Tibial artery (tissue), 4 donors: ENCODE measurements around the gene MON2.

Experiments
- DNase-seq, 2 donors: peaks; one replicate each; pipeline ENCODE4 v3.0.0-alpha.2; 2019
- H3K27ac ChIP-seq, 2 donors: fragments of 200-600 bp; sonication (generic) in 1 of 2; 1 replicate in 1 of 2; 2 replicates in 1 of 2; pipeline ENCODE4 v1.5.1; 2018 to 2019; ENCODE audit warnings: mild to moderate bottlenecking in 1 of 2
- H3K27me3 ChIP-seq, 2 donors: fragments of 200-600 bp; sonication (generic) in 1 of 2; one replicate each; pipeline versions ENCODE4 v1.5.1 to v1.6.0; 2016 to 2019
- H3K36me3 ChIP-seq, 3 donors: fragments of 200-600 bp; sonication (generic) in 2 of 3; one replicate each; pipeline ENCODE4 v1.5.1; 2016 to 2019; ENCODE audit warnings: mild to moderate bottlenecking in 2 of 3
- H3K4me1 ChIP-seq, 4 donors: fragments of 200-600 bp; sonication (generic) in 2 of 4; 1 replicate in 3 of 4; 2 replicates in 1 of 4; pipeline ENCODE4 v1.5.1; 2016 to 2019
- H3K4me3 ChIP-seq, 2 donors: fragments of 200-600 bp; sonication (generic) in 1 of 2; 1 replicate in 1 of 2; 2 replicates in 1 of 2; pipeline ENCODE4 v1.5.1; 2018 to 2019; ENCODE audit warnings: mild to moderate bottlenecking in 2 of 2
- H3K9me3 ChIP-seq, 3 donors: fragments of 200-600 bp; sonication (generic) in 1 of 3; one replicate each; pipeline ENCODE4 v1.5.1; 2016 to 2019
- CTCF ChIP-seq, 2 experiments: fragments of 200-600 bp in 1 of 2; fragments of 450-650 bp in 1 of 2; IDR thresholded peaks; one replicate each; pipeline ENCODE4 v1.5.1; 2017 to 2019; ENCODE audit warnings: antibody characterized with exemption in 2 of 2, mild to moderate bottlenecking in 1 of 2, moderate library complexity in 1 of 2
- intact Hi-C: fragments of 100-400 bp; cut with DNase I; formaldehyde crosslinking; loops from one replicate; pipeline ENCODE4 v1.15.0; 2023; ENCODE audit warnings: low total_unique reads

The MON2 gene

GRCh38 chr12:62530596-62530995, 64.0 kb downstream of the MON2 start:
- Histone ChIP-seq H3K27ac (no peak overlapping the region), H3K36me3 (peaks cover 6 to 14% (median 11%) of the 10 kb centered on the region in 3 donors), H3K27me3 (no peaks in the 10 kb centered on the region), H3K4me1 (peaks cover 0 to 10% (median 5%) of the 10 kb centered on the region in 4 donors), H3K4me3 (no peak overlapping the region), H3K9me3 (no peaks in the 10 kb centered on the region)
- TF ChIP-seq CTCF (IDR thresholded peaks at IDR 0.05): no peak
- DNase-seq: no peak
- intact Hi-C loops: no loop called here

- TF ChIP-seq CTCF (IDR thresholded peaks at IDR 0.05): no peak
- H3K36me3 ChIP-seq: peaks cover 6 to 19% (median 11%) of the 10 kb centered on the region in 3 donors
- H3K27ac ChIP-seq: no peak overlapping the region
- H3K4me1 ChIP-seq: peaks cover 0 to 23% (median 10%) of the 10 kb centered on the region in 4 donors
- no peak for DNase-seq
- H3K9me3 ChIP-seq: no peaks in the 10 kb centered on the region
- H3K4me3 ChIP-seq: no peak overlapping the region
- no peaks in the 10 kb centered on the region for H3K27me3 ChIP-seq
- intact Hi-C loops: no loop called here
Observed at GRCh38 chr12:62532333-62532732, 65.7 kb downstream of the MON2 start.

- Histone ChIP-seq H3K27me3 (no peaks in the 10 kb centered on the region), H3K36me3 (peaks cover 6 to 22% (median 11%) of the 10 kb centered on the region in 3 donors), H3K9me3 (no peaks in the 10 kb centered on the region), H3K27ac (peak overlapping the region in 1 of 2 donors; percentile 58), H3K4me1 (peaks cover 0 to 31% (median 17%) of the 10 kb centered on the region in 4 donors), H3K4me3 (no peak overlapping the region)
- no peak for DNase-seq
- intact Hi-C loops: no loop called here
- no peak for TF ChIP-seq CTCF (IDR thresholded peaks at IDR 0.05)
Observed at GRCh38 chr12:62533087-62533754, 66.6 kb downstream of the MON2 start.

- peak overlapping the region in 1 of 2 donors; percentile 58 for H3K27ac ChIP-seq
- H3K27me3 ChIP-seq: no peaks in the 10 kb centered on the region
- no peak for TF ChIP-seq CTCF (IDR thresholded peaks at IDR 0.05)
- H3K4me3 ChIP-seq: no peak overlapping the region
- intact Hi-C loops: no loop called here
- H3K9me3 ChIP-seq: no peaks in the 10 kb centered on the region
- peaks cover 6 to 25% (median 11%) of the 10 kb centered on the region in 3 donors for H3K36me3 ChIP-seq
- peaks cover 0 to 36% (median 19%) of the 10 kb centered on the region in 4 donors for H3K4me1 ChIP-seq
- no peak for DNase-seq
Observed at GRCh38 chr12:62533755-62534107, 67.1 kb downstream of the MON2 start.

- no peak for DNase-seq
- intact Hi-C loops: no loop called here
- H3K4me1 ChIP-seq: peaks cover 0 to 45% (median 19%) of the 10 kb centered on the region in 4 donors
- H3K27me3 ChIP-seq: no peaks in the 10 kb centered on the region
- TF ChIP-seq CTCF (IDR thresholded peaks at IDR 0.05): no peak
- no peak overlapping the region for H3K4me3 ChIP-seq
- H3K9me3 ChIP-seq: no peaks in the 10 kb centered on the region
- H3K36me3 ChIP-seq: peaks cover 6 to 32% (median 12%) of the 10 kb centered on the region in 3 donors
- peak overlapping the region; percentile 49 to 62 for H3K27ac ChIP-seq
Observed at GRCh38 chr12:62536546-62536945, 69.9 kb downstream of the MON2 start.
